Uterus (tissue), 2 donors: ENCODE measurements around the gene TPD52L2.
"Not testable (repeated sequence)": the region's sequence is repeated elsewhere in the genome, so short reads cannot be mapped to it uniquely, and the experiment has no call there.

Source experiments
- POLR2A ChIP-seq, 2 donors: fragments of 450-650 bp; IDR thresholded peaks; one replicate each; pipeline ENCODE4 v1.6.1; 2016; ENCODE audit warnings: antibody characterized with exemption in 2 of 2, mild to moderate bottlenecking in 1 of 2, moderate library complexity in 1 of 2
- TF ChIP-seq, protein P1 (sequence below), 4 experiments: fragments of 200-600 bp in 2 of 4; fragments of 450-650 bp in 2 of 4; sonication (generic) in 2 of 4; IDR thresholded peaks; one replicate each; pipeline ENCODE4 v1.5.1; 2016 to 2019; ENCODE audit warnings: antibody characterized with exemption in 4 of 4, mild to moderate bottlenecking in 2 of 4, moderate library complexity in 1 of 4

DNA sequence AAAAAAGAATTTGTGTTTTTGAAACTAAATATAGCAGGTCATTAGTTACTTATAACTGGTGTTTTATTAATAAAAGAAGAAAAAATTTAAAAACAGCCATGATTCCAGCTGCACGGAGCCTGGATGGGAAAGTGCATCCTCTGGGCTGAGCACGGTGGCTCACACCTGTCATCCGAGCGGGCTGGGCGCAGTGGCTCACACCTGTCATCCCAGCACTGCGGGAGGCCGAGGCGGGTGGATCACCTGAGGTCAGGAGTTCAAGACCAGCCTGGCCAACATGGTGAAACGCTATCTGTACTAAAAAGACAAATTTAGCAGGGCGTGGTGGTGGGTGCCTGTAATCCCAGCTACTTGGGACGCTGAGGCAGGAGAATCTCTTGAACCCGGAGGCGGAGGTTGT, 15.8 kb downstream of the TPD52L2 start:
- TF ChIP-seq, protein P1, sequence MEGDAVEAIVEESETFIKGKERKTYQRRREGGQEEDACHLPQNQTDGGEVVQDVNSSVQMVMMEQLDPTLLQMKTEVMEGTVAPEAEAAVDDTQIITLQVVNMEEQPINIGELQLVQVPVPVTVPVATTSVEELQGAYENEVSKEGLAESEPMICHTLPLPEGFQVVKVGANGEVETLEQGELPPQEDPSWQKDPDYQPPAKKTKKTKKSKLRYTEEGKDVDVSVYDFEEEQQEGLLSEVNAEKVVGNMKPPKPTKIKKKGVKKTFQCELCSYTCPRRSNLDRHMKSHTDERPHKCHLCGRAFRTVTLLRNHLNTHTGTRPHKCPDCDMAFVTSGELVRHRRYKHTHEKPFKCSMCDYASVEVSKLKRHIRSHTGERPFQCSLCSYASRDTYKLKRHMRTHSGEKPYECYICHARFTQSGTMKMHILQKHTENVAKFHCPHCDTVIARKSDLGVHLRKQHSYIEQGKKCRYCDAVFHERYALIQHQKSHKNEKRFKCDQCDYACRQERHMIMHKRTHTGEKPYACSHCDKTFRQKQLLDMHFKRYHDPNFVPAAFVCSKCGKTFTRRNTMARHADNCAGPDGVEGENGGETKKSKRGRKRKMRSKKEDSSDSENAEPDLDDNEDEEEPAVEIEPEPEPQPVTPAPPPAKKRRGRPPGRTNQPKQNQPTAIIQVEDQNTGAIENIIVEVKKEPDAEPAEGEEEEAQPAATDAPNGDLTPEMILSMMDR (IDR thresholded peaks at IDR 0.05) = not testable (repeated sequence)
- not testable (repeated sequence) for TF ChIP-seq POLR2A (IDR thresholded peaks at IDR 0.05)
